Peyer's patch (tissue), 4 donors: ENCODE measurements around the gene TERF2IP. TPM values are rescaled to one million over a fixed set of nuclear protein-coding genes. Genes with fewer than 3 reads are reported as not detected.

ENCODE experiments used
- DNase-seq, 3 donors: peaks; one replicate each; pipeline ENCODE4 v3.0.0-alpha.2; 2017 to 2019
- H3K27ac ChIP-seq, 4 donors: fragments of 200-600 bp; sonication (generic); one replicate each; pipeline ENCODE4 v1.5.1; 2016 to 2019
- H3K27me3 ChIP-seq, 2 donors: fragments of 200-600 bp; sonication (generic); one replicate each; pipeline ENCODE4 v1.5.1; 2019
- H3K36me3 ChIP-seq, 3 donors: fragments of 200-600 bp; sonication (generic); one replicate each; pipeline ENCODE4 v1.5.1; 2016 to 2019
- H3K4me1 ChIP-seq, 4 donors: fragments of 200-600 bp; sonication (generic); one replicate each; pipeline ENCODE4 v1.5.1; 2016 to 2019
- H3K4me3 ChIP-seq, 4 donors: fragments of 200-600 bp; sonication (generic); 1 replicate in 3 of 4; 2 replicates in 1 of 4; pipeline ENCODE4 v1.5.1; 2016 to 2019; ENCODE audit warnings: mild to moderate bottlenecking in 1 of 4
- H3K9me3 ChIP-seq, 4 donors: fragments of 200-600 bp; sonication (generic); one replicate each; pipeline ENCODE4 v1.5.1; 2016 to 2019; ENCODE audit warnings: mild to moderate bottlenecking in 1 of 4
- POLR2A ChIP-seq, 2 donors: fragments of 450-650 bp; IDR thresholded peaks; one replicate each; pipeline ENCODE4 v1.5.1; 2017; ENCODE audit warnings: antibody characterized with exemption in 2 of 2, mild to moderate bottlenecking in 2 of 2, moderate library complexity in 2 of 2
- total RNA-seq, 4 donors: library from RNA; depleted of rRNA; stranded (reverse); fragments of >200 nt; gene quantifications; one replicate each; pipeline ENCODE4 v1.1.0, GENCODE V29; 2016
- TF ChIP-seq, protein P1 (sequence below), 6 experiments: fragments of 450-650 bp in 4 of 6; fragments of 200-600 bp in 2 of 6; sonication (generic) in 1 of 6; IDR thresholded peaks; one replicate each; pipeline ENCODE4 v1.5.1; 2017 to 2019; ENCODE audit warnings: antibody characterized with exemption in 6 of 6, mild to moderate bottlenecking in 3 of 6, moderate library complexity in 1 of 6

The TERF2IP gene
- total RNA-seq, 4 donors from 2014 or later, result 28.9 to 31.0 (median 30.8) TPM

DNA sequence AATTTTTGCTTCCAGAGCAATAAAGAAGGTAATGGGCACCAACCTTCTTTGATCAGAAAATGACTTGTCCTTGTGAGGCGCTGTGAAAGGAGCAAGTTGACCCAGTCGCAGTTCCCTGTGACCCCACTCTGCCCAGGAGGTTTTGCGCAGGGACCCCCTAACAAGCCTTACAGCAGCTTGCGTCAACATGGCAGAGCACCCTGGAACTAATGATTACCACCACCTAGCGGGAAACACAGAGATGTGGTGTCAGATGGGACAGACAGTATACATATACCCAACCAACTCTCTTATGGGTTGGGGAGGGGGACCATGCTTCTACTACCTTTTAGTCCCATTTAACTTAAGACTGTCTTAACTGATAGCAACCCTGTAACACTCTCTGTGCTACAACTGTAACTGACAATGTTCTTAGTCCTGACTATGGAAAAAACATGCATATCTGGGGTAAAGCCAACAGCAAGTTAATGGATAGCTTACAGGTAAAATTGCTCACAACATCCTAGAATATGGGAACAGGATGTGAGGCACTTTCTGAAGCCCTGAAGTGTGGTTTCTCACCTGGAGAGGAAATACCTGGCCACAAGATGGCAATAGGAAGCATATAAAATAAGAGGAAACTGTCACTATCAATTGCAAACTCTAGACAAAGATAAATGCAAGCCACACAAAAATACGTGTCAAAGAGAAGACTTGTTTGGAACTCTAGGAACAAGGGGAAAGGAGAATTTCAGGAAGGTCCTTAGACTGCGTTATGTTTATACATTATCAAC lies 3.1 kb upstream of the TERF2IP start:
- H3K4me1 ChIP-seq, result peaks cover 0 to 23% (median 10%) of the 10 kb centered on the region in 4 donors
- TF ChIP-seq, protein P1, sequence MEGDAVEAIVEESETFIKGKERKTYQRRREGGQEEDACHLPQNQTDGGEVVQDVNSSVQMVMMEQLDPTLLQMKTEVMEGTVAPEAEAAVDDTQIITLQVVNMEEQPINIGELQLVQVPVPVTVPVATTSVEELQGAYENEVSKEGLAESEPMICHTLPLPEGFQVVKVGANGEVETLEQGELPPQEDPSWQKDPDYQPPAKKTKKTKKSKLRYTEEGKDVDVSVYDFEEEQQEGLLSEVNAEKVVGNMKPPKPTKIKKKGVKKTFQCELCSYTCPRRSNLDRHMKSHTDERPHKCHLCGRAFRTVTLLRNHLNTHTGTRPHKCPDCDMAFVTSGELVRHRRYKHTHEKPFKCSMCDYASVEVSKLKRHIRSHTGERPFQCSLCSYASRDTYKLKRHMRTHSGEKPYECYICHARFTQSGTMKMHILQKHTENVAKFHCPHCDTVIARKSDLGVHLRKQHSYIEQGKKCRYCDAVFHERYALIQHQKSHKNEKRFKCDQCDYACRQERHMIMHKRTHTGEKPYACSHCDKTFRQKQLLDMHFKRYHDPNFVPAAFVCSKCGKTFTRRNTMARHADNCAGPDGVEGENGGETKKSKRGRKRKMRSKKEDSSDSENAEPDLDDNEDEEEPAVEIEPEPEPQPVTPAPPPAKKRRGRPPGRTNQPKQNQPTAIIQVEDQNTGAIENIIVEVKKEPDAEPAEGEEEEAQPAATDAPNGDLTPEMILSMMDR (IDR thresholded peaks at IDR 0.05), result peak in 3 of 6 experiments; percentile 42 to 49 (median 45)
- TF ChIP-seq POLR2A (IDR thresholded peaks at IDR 0.05), result no peak
- H3K27ac ChIP-seq, result no peak overlapping the region
- DNase-seq, result no peak
- no peaks in the 10 kb centered on the region for H3K27me3 ChIP-seq
- no peaks in the 10 kb centered on the region for H3K9me3 ChIP-seq
- H3K36me3 ChIP-seq, result peaks cover 0 to 42% (median 0%) of the 10 kb centered on the region in 3 donors
- H3K4me3 ChIP-seq, result no peak overlapping the region

DNA sequence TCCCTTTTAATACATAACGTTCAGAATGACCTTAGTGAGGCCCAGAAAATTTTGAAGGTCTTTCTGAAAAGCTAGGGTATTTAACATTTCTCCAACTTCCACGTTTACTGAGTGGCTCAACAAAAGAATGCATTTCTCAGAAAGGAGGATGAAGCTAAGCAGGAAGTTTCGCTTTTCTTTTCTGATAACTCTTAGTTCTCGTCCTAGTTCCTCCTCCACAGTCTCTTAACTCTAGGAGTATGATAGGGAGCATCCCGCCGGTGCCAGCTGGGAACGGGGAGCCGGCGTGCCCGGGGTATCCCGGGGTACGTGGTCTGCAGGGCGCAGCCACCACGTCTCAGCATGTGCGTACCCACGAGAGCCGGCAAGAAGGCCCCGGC lies 471 bp upstream of the TERF2IP start:
- Histone ChIP-seq H3K36me3 (peaks cover 0 to 19% (median 0%) of the 10 kb centered on the region in 3 donors), H3K9me3 (no peaks in the 10 kb centered on the region), H3K4me3 (peak overlapping the region; percentile 71 to 94 (median 92)), H3K4me1 (peaks cover 0 to 46% (median 14%) of the 10 kb centered on the region in 4 donors), H3K27ac (peak overlapping the region; percentile 91 to 97 (median 96)), H3K27me3 (no peaks in the 10 kb centered on the region)
- TF ChIP-seq POLR2A (IDR thresholded peaks at IDR 0.05), result no peak
- TF ChIP-seq, protein P1 (IDR thresholded peaks at IDR 0.05), result no peak
- DNase-seq, result no peak

DNA sequence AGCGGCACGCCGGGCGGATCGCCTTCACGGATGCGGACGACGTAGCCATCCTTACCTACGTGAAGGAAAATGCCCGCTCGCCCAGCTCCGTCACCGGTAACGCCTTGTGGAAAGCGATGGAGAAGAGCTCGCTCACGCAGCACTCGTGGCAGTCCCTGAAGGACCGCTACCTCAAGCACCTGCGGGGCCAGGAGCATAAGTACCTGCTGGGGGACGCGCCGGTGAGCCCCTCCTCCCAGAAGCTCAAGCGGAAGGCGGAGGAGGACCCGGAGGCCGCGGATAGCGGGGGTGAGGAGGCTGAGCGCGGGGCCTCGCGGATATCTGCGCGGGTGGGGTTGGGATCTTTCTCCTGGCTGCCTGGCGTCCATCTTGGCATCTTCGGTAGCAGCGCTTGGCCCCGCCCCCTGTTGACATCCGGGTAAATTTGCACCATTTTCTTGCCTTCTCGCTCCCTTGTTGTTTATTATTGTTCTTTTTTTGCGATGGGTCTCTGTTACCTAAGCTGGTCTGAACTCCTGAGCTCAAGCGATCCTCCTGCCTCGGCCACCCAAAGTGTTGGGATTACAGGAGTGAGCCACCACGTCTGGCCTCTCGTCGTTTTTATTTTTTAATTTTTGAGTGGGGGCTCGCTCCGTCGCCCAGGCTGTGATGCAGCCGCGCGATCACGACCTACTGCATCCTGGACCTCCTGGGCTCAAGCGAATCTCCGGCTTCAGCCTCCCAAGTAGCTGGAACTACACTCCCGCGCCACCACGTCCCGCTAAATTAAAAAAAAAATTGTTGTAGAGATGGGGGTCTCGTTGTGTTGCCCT lies 898 bp downstream of the TERF2IP start:
- Histone ChIP-seq H3K27ac (peak overlapping the region; percentile 91 to 97 (median 96)), H3K4me1 (peaks cover 0 to 50% (median 19%) of the 10 kb centered on the region in 4 donors), H3K4me3 (peak overlapping the region; percentile 71 to 94 (median 92)), H3K9me3 (no peaks in the 10 kb centered on the region), H3K36me3 (peaks cover 0 to 8% (median 0%) of the 10 kb centered on the region in 3 donors), H3K27me3 (no peaks in the 10 kb centered on the region)
- peak; percentile 89 to 95 (median 90) for DNase-seq
- TF ChIP-seq POLR2A (IDR thresholded peaks at IDR 0.05), result no peak
- TF ChIP-seq, protein P1 (IDR thresholded peaks at IDR 0.05), result no peak

DNA sequence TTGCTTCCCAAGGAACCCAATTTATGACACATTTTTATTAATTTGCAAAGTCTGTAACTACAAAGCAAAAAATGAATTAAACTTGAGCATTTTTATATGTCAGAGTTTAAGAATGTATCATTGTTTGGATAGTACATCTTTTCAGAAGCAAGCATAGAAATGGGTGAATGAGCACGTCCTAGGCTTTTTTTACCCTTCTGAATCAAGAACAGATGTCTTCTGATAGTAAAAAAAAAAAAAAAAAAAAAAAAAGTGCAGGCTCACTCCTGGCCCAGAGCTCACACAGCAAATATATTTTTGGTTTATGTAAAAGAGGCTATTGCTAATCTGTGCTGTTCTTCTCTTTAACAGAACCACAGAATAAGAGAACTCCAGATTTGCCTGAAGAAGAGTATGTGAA lies 6.3 kb downstream of the TERF2IP start:
- H3K36me3 ChIP-seq, result peaks cover 0 to 46% (median 0%) of the 10 kb centered on the region in 3 donors
- no peak overlapping the region for H3K4me3 ChIP-seq
- TF ChIP-seq, protein P1 (IDR thresholded peaks at IDR 0.05), result no peak
- no peak for TF ChIP-seq POLR2A (IDR thresholded peaks at IDR 0.05)
- H3K4me1 ChIP-seq, result peaks cover 0 to 27% (median 8%) of the 10 kb centered on the region in 4 donors
- no peaks in the 10 kb centered on the region for H3K27me3 ChIP-seq
- no peak overlapping the region for H3K27ac ChIP-seq
- DNase-seq, result no peak
- H3K9me3 ChIP-seq, result no peaks in the 10 kb centered on the region

DNA sequence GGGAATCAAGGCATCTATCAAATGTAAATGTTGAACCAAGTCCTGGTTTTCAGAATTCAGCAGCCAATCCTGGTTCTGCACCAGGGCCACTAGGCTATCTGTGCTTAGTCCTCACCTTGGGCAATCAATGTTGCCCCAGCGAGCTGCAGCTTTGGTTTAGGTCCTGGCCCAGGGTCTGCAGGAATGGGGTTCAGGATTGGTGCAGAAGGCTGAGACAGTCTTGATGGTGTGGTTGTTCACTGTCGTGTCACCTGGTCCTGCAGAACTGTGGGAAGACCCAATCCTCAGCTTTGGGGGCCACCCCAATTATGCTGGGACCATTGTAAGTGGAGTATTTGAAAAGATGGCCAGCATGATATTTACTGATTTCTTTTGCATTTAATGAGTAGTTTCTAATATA lies 10.6 kb downstream of the TERF2IP start:
- H3K4me3 ChIP-seq, result no peak overlapping the region
- no peaks in the 10 kb centered on the region for H3K4me1 ChIP-seq
- no peak overlapping the region for H3K27ac ChIP-seq
- no peaks in the 10 kb centered on the region for H3K27me3 ChIP-seq
- peaks cover 0 to 55% (median 0%) of the 10 kb centered on the region in 3 donors for H3K36me3 ChIP-seq
- no peaks in the 10 kb centered on the region for H3K9me3 ChIP-seq
- TF ChIP-seq, protein P1 (IDR thresholded peaks at IDR 0.05), result no peak
- TF ChIP-seq POLR2A (IDR thresholded peaks at IDR 0.05), result no peak
- no peak for DNase-seq
